Activated T-helper 17 cell treated with anti-CD3 and anti-CD28 coated beads, Interleukin-2, amount 50 U/mL, for 72 hours (primary cell): Measurements from ENCODE around the gene POMC. TPM values are rescaled to one million over a fixed set of nuclear protein-coding genes. Genes with fewer than 3 reads are reported as not detected.
"Not testable (repeated sequence)": the region's sequence is repeated elsewhere in the genome, so short reads cannot be mapped to it uniquely, and the experiment has no call there.

Source experiments
- ATAC-seq: fragments of 150-1000 bp; cut with Tn5 transposase; replicated peaks from 2 replicates; pipeline ENCODE4 v1.10.0; 2021; ENCODE audit warnings: mild to moderate bottlenecking, moderate library complexity
- H3K27ac Mint-ChIP-seq: one replicate; pipeline ENCODE4 v1.8.0; 2022; ENCODE audit warnings: mixed read lengths
- H3K27me3 Mint-ChIP-seq: one replicate; pipeline ENCODE4 v1.8.0; 2022; ENCODE audit warnings: mixed read lengths
- H3K36me3 Mint-ChIP-seq: one replicate; pipeline ENCODE4 v1.8.0; 2022; ENCODE audit warnings: low read depth, mild to moderate bottlenecking, mixed read lengths
- H3K4me1 Mint-ChIP-seq: one replicate; pipeline ENCODE4 v1.8.0; 2022; ENCODE audit warnings: mixed read lengths
- H3K4me3 Mint-ChIP-seq: one replicate; pipeline ENCODE4 v1.8.0; 2022; ENCODE audit warnings: mild to moderate bottlenecking, mixed read lengths
- H3K9me3 Mint-ChIP-seq: one replicate; pipeline ENCODE4 v1.8.0; 2022; ENCODE audit warnings: mixed read lengths
- total RNA-seq, 2 donors: library from RNA; stranded (reverse); gene quantifications; one replicate each; pipeline ENCODE4 v1.2.3, GENCODE V29; 2022

Gene POMC
- total RNA-seq, 2 donors from 2014 or later = 5.2 to 6.1 TPM

GRCh38 chr2:25164561-25164960 is 3.8 kb downstream of the POMC start:
- Mint-ChIP-seq H3K9me3 (no peaks in the 10 kb centered on the region), H3K27ac (no peak overlapping the region), H3K4me1 (no peaks in the 10 kb centered on the region), H3K4me3 (no peak overlapping the region), H3K27me3 (peaks cover 22% of the 10 kb centered on the region), H3K36me3 (no peaks in the 10 kb centered on the region)
- no peak for ATAC-seq

GRCh38 chr2:25162061-25162460 is 6.3 kb downstream of the POMC start:
- not testable (repeated sequence) for H3K9me3 Mint-ChIP-seq, ATAC-seq, H3K4me1 Mint-ChIP-seq, H3K27me3 Mint-ChIP-seq, H3K36me3 Mint-ChIP-seq, H3K27ac Mint-ChIP-seq
- peak overlapping the region; percentile 80 for H3K4me3 Mint-ChIP-seq

GRCh38 chr2:25161055-25161781 is 7.2 kb downstream of the POMC start:
- Mint-ChIP-seq H3K4me1 (no peaks in the 10 kb centered on the region), H3K27ac (peak overlapping the region; percentile 16), H3K4me3 (peak overlapping the region; percentile 80), H3K27me3 (peaks cover 3% of the 10 kb centered on the region), H3K9me3 (no peaks in the 10 kb centered on the region), H3K36me3 (no peaks in the 10 kb centered on the region)
- peak; percentile 90 for ATAC-seq

GRCh38 chr2:25160376-25160775 is 8.0 kb downstream of the POMC start:
- H3K4me1 Mint-ChIP-seq = no peaks in the 10 kb centered on the region
- peaks cover 3% of the 10 kb centered on the region for H3K27me3 Mint-ChIP-seq
- peak overlapping the region; percentile 16 for H3K27ac Mint-ChIP-seq
- no peaks in the 10 kb centered on the region for H3K36me3 Mint-ChIP-seq
- ATAC-seq = no peak
- no peaks in the 10 kb centered on the region for H3K9me3 Mint-ChIP-seq
- H3K4me3 Mint-ChIP-seq = peak overlapping the region; percentile 80

GRCh38 chr2:25159949-25160348 is 8.4 kb downstream of the POMC start:
- Mint-ChIP-seq H3K36me3 (no peaks in the 10 kb centered on the region), H3K4me1 (no peaks in the 10 kb centered on the region), H3K27me3 (peaks cover 3% of the 10 kb centered on the region), H3K9me3 (no peaks in the 10 kb centered on the region), H3K27ac (peak overlapping the region; percentile 16), H3K4me3 (peak overlapping the region; percentile 80)
- no peak for ATAC-seq

- Mint-ChIP-seq H3K4me1 (no peaks in the 10 kb centered on the region), H3K4me3 (no peak overlapping the region), H3K27me3 (peaks cover 3% of the 10 kb centered on the region), H3K36me3 (no peaks in the 10 kb centered on the region), H3K9me3 (no peaks in the 10 kb centered on the region), H3K27ac (no peak overlapping the region)
- ATAC-seq = no peak
Observed at GRCh38 chr2:25158096-25158852, 10.1 kb downstream of the POMC start.

GRCh38 chr2:25155401-25155800 is 13.0 kb downstream of the POMC start:
- Mint-ChIP-seq H3K9me3 (no peaks in the 10 kb centered on the region), H3K27me3 (no peaks in the 10 kb centered on the region), H3K4me3 (no peak overlapping the region), H3K4me1 (no peaks in the 10 kb centered on the region), H3K27ac (no peak overlapping the region), H3K36me3 (no peaks in the 10 kb centered on the region)
- no peak for ATAC-seq

GRCh38 chr2:25151718-25152117 is 16.7 kb downstream of the POMC start:
- H3K4me3 Mint-ChIP-seq = no peak overlapping the region
- no peaks in the 10 kb centered on the region for H3K9me3 Mint-ChIP-seq
- peaks cover 11% of the 10 kb centered on the region for H3K27me3 Mint-ChIP-seq
- H3K36me3 Mint-ChIP-seq = no peaks in the 10 kb centered on the region
- no peak for ATAC-seq
- no peak overlapping the region for H3K27ac Mint-ChIP-seq
- no peaks in the 10 kb centered on the region for H3K4me1 Mint-ChIP-seq

GRCh38 chr2:25150993-25151392 is 17.4 kb downstream of the POMC start:
- not testable (repeated sequence) for H3K4me3 Mint-ChIP-seq, H3K36me3 Mint-ChIP-seq, ATAC-seq, H3K4me1 Mint-ChIP-seq, H3K9me3 Mint-ChIP-seq, H3K27ac Mint-ChIP-seq
- H3K27me3 Mint-ChIP-seq = peaks cover 15% of the 10 kb centered on the region

GRCh38 chr2:25149646-25150045 is 18.7 kb downstream of the POMC start:
- Mint-ChIP-seq H3K4me1 (no peaks in the 10 kb centered on the region), H3K36me3 (no peaks in the 10 kb centered on the region), H3K27me3 (peaks cover 19% of the 10 kb centered on the region), H3K27ac (no peak overlapping the region), H3K9me3 (no peaks in the 10 kb centered on the region), H3K4me3 (no peak overlapping the region)
- no peak for ATAC-seq

GRCh38 chr2:25146896-25147295 is 21.5 kb downstream of the POMC start:
- no peak overlapping the region for H3K4me3 Mint-ChIP-seq
- no peak for ATAC-seq
- H3K4me1 Mint-ChIP-seq = no peaks in the 10 kb centered on the region
- no peaks in the 10 kb centered on the region for H3K36me3 Mint-ChIP-seq
- peaks cover 19% of the 10 kb centered on the region for H3K27me3 Mint-ChIP-seq
- no peak overlapping the region for H3K27ac Mint-ChIP-seq
- no peaks in the 10 kb centered on the region for H3K9me3 Mint-ChIP-seq

GRCh38 chr2:25145803-25146202 is 22.6 kb downstream of the POMC start:
- H3K27me3 Mint-ChIP-seq = peaks cover 19% of the 10 kb centered on the region
- no peaks in the 10 kb centered on the region for H3K9me3 Mint-ChIP-seq
- no peak overlapping the region for H3K4me3 Mint-ChIP-seq
- H3K36me3 Mint-ChIP-seq = no peaks in the 10 kb centered on the region
- ATAC-seq = peak; percentile 37
- no peak overlapping the region for H3K27ac Mint-ChIP-seq
- H3K4me1 Mint-ChIP-seq = no peaks in the 10 kb centered on the region

- no peaks in the 10 kb centered on the region for H3K36me3 Mint-ChIP-seq
- no peaks in the 10 kb centered on the region for H3K9me3 Mint-ChIP-seq
- H3K27ac Mint-ChIP-seq = no peak overlapping the region
- ATAC-seq = no peak
- no peak overlapping the region for H3K4me3 Mint-ChIP-seq
- H3K27me3 Mint-ChIP-seq = peaks cover 18% of the 10 kb centered on the region
- H3K4me1 Mint-ChIP-seq = no peaks in the 10 kb centered on the region
Observed at GRCh38 chr2:25141120-25141519, 27.3 kb downstream of the POMC start.

GRCh38 chr2:25140535-25140934 is 27.8 kb downstream of the POMC start:
- not testable (repeated sequence) for H3K4me3 Mint-ChIP-seq, H3K36me3 Mint-ChIP-seq, H3K9me3 Mint-ChIP-seq, ATAC-seq, H3K4me1 Mint-ChIP-seq, H3K27ac Mint-ChIP-seq
- peaks cover 18% of the 10 kb centered on the region for H3K27me3 Mint-ChIP-seq

- peaks cover 57% of the 10 kb centered on the region for H3K27me3 Mint-ChIP-seq
- H3K9me3 Mint-ChIP-seq = no peaks in the 10 kb centered on the region
- no peak for ATAC-seq
- H3K4me1 Mint-ChIP-seq = peaks cover 4% of the 10 kb centered on the region
- H3K36me3 Mint-ChIP-seq = no peaks in the 10 kb centered on the region
- H3K4me3 Mint-ChIP-seq = no peak overlapping the region
- H3K27ac Mint-ChIP-seq = no peak overlapping the region
Observed at GRCh38 chr2:25132693-25133092, 35.7 kb downstream of the POMC start.
